ENCODE measurements around the gene C17orf50. TPM values are rescaled to one million over a fixed set of nuclear protein-coding genes. Genes with fewer than 3 reads are reported as not detected.

The C17orf50 gene
- polyA plus RNA-seq, 2 of the 4 experiments (the other 2 are of a cell fraction), result 0.19 to 0.22 TPM

- no peak for TF ChIP-seq CBX2 (IDR thresholded peaks at IDR 0.05; ENCODE audit: borderline replicate concordance, low read depth)
- TF ChIP-seq POLR2A (IDR thresholded peaks at IDR 0.05; ENCODE audit: low read length), result no peak
- TF ChIP-seq KDM5A (IDR thresholded peaks at IDR 0.05), result no peak
- no peak for TF ChIP-seq FOSB (CRISPR knock-in tag; IDR thresholded peaks at IDR 0.05)
- no peak for TF ChIP-seq HDAC2 (IDR thresholded peaks at IDR 0.05)
- no peak for TF ChIP-seq E2F6 (IDR thresholded peaks at IDR 0.05; ENCODE audit: borderline replicate concordance, low read depth)
- TF ChIP-seq SREBF2 (IDR thresholded peaks at IDR 0.05), result no peak
- TF ChIP-seq USF2 (IDR thresholded peaks at IDR 0.05), result no peak
- TF ChIP-seq FOXS1 (CRISPR knock-in tag; IDR thresholded peaks at IDR 0.05), result no peak
- no peak for TF ChIP-seq ZC3H11A (IDR thresholded peaks at IDR 0.05)
- TF ChIP-seq PHF8 (IDR thresholded peaks at IDR 0.05; ENCODE audit: borderline replicate concordance, low read depth), result no peak
- TF ChIP-seq KDM1A (IDR thresholded peaks at IDR 0.05; ENCODE audit: low read depth), result no peak
- no peak for TF ChIP-seq TFCP2L1 (CRISPR knock-in tag; IDR thresholded peaks at IDR 0.05)
- TF ChIP-seq RAD21 (conservative IDR thresholded peaks at IDR 0.05 in 1 of 2, IDR thresholded peaks at IDR 0.05 in 1 of 2), result no peak
- TF ChIP-seq MAZ (IDR thresholded peaks at IDR 0.05; ENCODE audit: borderline replicate concordance, low read depth, low read length), result no peak
- ATAC-seq (no peak), FAIRE-seq (no peak), DNase-seq (ENCODE audit: low read depth in 1 of 2, low spot score in 1 of 2) (no peak)
- Histone ChIP-seq H3K4me3 (no peak overlapping the region), H3K4me1 (peaks cover 35% of the 10 kb centered on the region), H3K27ac (peak overlapping the region in 1 of 2 experiments; percentile 67; a peak in 3 of 6 replicates), H3K4me2 (no peak overlapping the region; the same call in 2 of the 3 replicates), H3K9me3 (no peaks in the 10 kb centered on the region)
- WGBS (ENCODE audit: missing lambda C conversion rate), result 75% methylated on average over 6 of the region's 6 CpGs
- CTCF ChIA-PET, result interaction anchor here (0.6 to 43.9 kb wide), 6 partner anchors 11 to 930 kb away, joined by 3 to 2039 read pairs (median 10); partner anchors contain the start of genes C17orf50, GAS2L2, MMP28 and TAF15
- POLR2A ChIA-PET, result no interaction called here
Measured at GRCh38 chr17:35775583-35775982, 14.9 kb downstream of the C17orf50 start.

- no peak for ATAC-seq
Measured at GRCh38 chr17:35778641-35779196, 18.0 kb downstream of the C17orf50 start.

More at GRCh38 chr17:35778641-35779196, 18.0 kb downstream of the C17orf50 start:
- ChIA-PET CTCF (interaction anchor here (35.4 to 43.9 kb wide), 2 partner anchors 23 to 27 kb away, joined by 1116 to 2039 read pairs; partner anchors contain the start of genes C17orf50, GAS2L2, MMP28 and TAF15), POLR2A (interaction anchor here (0.9 kb wide), 1 partner anchor 9 kb away, joined by 3 read pairs; no protein-coding TSS in a partner anchor)
- no peak overlapping the region for H3K4me3 ChIP-seq
- H3K27ac ChIP-seq, result peak overlapping the region; percentile 5 to 14; a peak in 2 of 6 replicates
- WGBS (ENCODE audit: missing lambda C conversion rate), result 88% methylated on average over 16 of the region's 16 CpGs
- H3K4me2 ChIP-seq, result peak overlapping the region; percentile 15; the same call in 1 of the 3 replicates
- DNase-seq (ENCODE audit: low read depth in 1 of 2, low spot score in 1 of 2), result no peak
- FAIRE-seq, result no peak
- TF ChIP-seq HOXA7 (CRISPR knock-in tag; IDR thresholded peaks at IDR 0.05), result no peak
- TF ChIP-seq ZSCAN20 (CRISPR knock-in tag; IDR thresholded peaks at IDR 0.05), result no peak
- TF ChIP-seq CBX2 (IDR thresholded peaks at IDR 0.05; ENCODE audit: borderline replicate concordance, low read depth), result no peak
- TF ChIP-seq RNF2 (IDR thresholded peaks at IDR 0.05; ENCODE audit: borderline replicate concordance, low read depth), result no peak
- TF ChIP-seq HES2 (IDR thresholded peaks at IDR 0.05), result no peak
- TF ChIP-seq PBX3 (IDR thresholded peaks at IDR 0.05), result no peak
- TF ChIP-seq FOSB (CRISPR knock-in tag; IDR thresholded peaks at IDR 0.05), result no peak
- no peak for TF ChIP-seq GATA3 (IDR thresholded peaks at IDR 0.05; ENCODE audit: borderline replicate concordance)
- TF ChIP-seq BCL3 (IDR thresholded peaks at IDR 0.05), result no peak
- TF ChIP-seq ZNF302 (CRISPR knock-in tag; IDR thresholded peaks at IDR 0.05), result no peak
- TF ChIP-seq CTCF (IDR thresholded peaks at IDR 0.05), result no peak
- no peak for TF ChIP-seq BHLHE40 (IDR thresholded peaks at IDR 0.05; ENCODE audit: low read depth, low read length)
- TF ChIP-seq HDAC2 (IDR thresholded peaks at IDR 0.05), result no peak
- TF ChIP-seq RAD21 (conservative IDR thresholded peaks at IDR 0.05 in 1 of 2, IDR thresholded peaks at IDR 0.05 in 1 of 2), result no peak
- no peak for TF ChIP-seq ESRRA (IDR thresholded peaks at IDR 0.05; ENCODE audit: borderline replicate concordance, low read length)
- H3K9me3 ChIP-seq, result no peaks in the 10 kb centered on the region
- H3K4me1 ChIP-seq, result peaks cover 42% of the 10 kb centered on the region

Data from A549 (cell line).